A549 (cell line): ENCODE data around the gene APP.

Experiments used
- CEBPB ChIP-seq, 2 experiments: fragments of >200 bp in 1 of 2; sonication (Bioruptor Twin) in 1 of 2; formaldehyde crosslinking in 1 of 2; IDR thresholded peaks; 2 replicates each; pipeline ENCODE4 v1.6.1; 2012 to 2016
- CTCF ChIP-seq: fragments of >200 bp; sonication (Bioruptor Twin); formaldehyde crosslinking; IDR thresholded peaks from 3 replicates; pipeline ENCODE4 v1.5.1; 2016
- EP300 ChIP-seq, 2 experiments: fragments of >200 bp; sonication (Bioruptor Twin); formaldehyde crosslinking; IDR thresholded peaks; 2 replicates in 1 of 2; 3 replicates in 1 of 2; pipeline ENCODE4 v1.6.1; 2016 to 2017
- HES2 ChIP-seq: fragments of >200 bp; sonication (Bioruptor Twin); formaldehyde crosslinking; IDR thresholded peaks from 2 replicates; pipeline ENCODE4 v1.6.1; 2016
- MAFK ChIP-seq: fragments of 450-650 bp; IDR thresholded peaks from 2 replicates; pipeline ENCODE4 v1.6.1; 2014; ENCODE audit not compliant: partially characterized antibody
- RAD21 ChIP-seq, 2 experiments: fragments of >200 bp in 1 of 2; sonication (Bioruptor Twin) in 1 of 2; formaldehyde crosslinking in 1 of 2; IDR thresholded peaks in 1 of 2; conservative IDR thresholded peaks in 1 of 2; 2 replicates in 1 of 2; 3 replicates in 1 of 2; pipeline ENCODE4 v1.6.1; 2012 to 2018; ENCODE audit warnings: inconsistent platforms in 1 of 2
- TP53 ChIP-seq: fragments of 250-450 bp; sonication (Bioruptor Pico); IDR thresholded peaks from 2 replicates; pipeline ENCODE4 v1.5.0; 2021; ENCODE audit warnings: mild to moderate bottlenecking, moderate library complexity

- no peak for TF ChIP-seq MAFK
- TF ChIP-seq EP300 (IDR thresholded peaks at IDR 0.05): no peak
- no peak for TF ChIP-seq CTCF
- TF ChIP-seq CEBPB (IDR thresholded peaks at IDR 0.05): no peak
- TF ChIP-seq TP53 (CRISPR knock-in tag): no peak
- no peak for TF ChIP-seq HES2
- no peak for TF ChIP-seq RAD21 (conservative IDR thresholded peaks at IDR 0.05 in 1 of 2, IDR thresholded peaks at IDR 0.05 in 1 of 2)
Observed at GRCh38 chr21:25870084-25870483, 300.5 kb downstream of the APP start.
